Cortex of kidney (tissue), 1 donor: ENCODE measurements around the gene CAMSAP3.

Experiments
- DNase-seq: peaks from one replicate; lab custom pipeline; 2025; lab: John Stamatoyannopoulos, UW

Gene CAMSAP3

DNA sequence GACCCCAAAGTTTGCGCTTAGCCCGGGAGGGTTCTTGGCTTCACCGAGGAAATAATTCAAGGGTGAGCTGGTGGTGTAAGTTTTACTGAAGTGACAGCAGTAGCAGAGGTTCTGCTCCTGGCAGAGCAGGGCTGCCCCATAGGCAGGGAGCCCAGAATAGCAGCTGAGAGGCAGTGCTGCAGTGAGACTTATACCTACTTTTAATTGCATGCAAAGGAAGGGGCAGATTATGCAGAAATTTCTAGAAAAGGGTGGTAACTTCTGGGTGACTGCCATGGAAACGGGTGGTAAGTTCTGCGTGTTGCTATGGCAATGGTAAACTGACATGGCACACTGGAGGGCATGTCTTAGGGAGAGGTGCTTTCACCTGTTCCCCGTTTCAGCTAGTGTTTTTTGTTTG is 17.5 kb upstream of the CAMSAP3 start:
- no peak for DNase-seq

- DNase-seq = no peak
Measured at GRCh38 chr19:7579182-7579581, 16.5 kb upstream of the CAMSAP3 start.

- no peak for DNase-seq
Measured at GRCh38 chr19:7582446-7582845, 13.2 kb upstream of the CAMSAP3 start.

DNA sequence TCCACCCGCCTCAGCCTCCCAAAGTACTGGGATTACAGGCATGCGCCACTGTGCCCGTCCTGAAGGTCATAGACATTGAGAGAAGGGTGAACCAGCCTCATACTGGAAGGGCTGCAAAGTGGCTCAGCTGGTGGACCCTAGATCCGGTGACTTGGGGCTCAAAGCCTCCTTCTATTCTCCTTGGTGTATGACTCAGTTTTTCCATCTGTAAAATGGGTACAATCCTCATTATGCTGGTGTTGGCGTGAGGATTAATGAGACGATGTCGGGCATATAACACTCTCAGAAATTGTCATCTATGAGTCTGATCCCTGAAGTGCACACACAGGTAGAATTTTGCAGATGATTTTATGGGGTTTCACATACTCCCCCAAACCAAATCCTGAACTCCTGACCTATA is 5.8 kb upstream of the CAMSAP3 start:
- no peak for DNase-seq

DNA sequence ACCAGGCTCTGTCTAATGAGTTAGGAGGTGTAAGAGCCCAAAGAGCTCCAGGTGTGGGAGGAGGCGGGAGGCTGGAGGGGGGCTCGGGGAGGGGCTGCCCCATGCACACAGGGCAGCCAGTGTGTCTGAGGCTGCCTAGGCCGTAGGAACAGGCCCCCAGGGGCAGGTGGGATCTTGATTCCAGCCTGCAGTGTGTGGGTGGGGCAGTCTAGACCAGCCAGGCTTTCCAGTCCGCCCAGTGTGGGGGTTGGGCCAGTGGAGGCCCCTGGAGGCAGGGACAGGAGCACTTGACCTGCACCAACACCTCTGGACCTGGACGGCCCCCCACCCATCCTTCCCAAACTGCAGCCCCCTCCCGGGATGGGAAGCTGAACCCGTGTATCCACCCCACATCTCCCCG is 5.4 kb upstream of the CAMSAP3 start:
- DNase-seq = no peak

- no peak for DNase-seq
Measured at GRCh38 chr19:7596211-7596937, 711 bp downstream of the CAMSAP3 start.

DNA sequence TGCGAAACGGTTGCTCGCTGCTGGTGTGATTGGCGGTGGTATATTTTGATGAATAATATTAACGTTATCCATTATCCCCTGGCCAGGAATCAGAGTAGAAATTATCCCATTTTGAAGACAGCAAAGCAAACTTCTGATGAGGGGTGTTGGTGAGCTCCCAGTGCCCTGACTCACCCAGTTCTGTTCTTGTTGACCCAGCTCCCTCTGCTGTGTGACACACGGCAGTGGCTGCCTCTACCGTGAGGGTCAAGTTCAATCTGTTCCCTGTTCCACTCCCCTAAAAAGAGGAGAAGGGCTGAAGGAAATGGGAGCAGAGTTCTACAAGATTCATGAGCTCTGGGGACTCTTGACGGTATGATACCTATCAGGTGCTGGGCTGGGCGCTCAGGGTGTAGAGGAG is 2.0 kb downstream of the CAMSAP3 start:
- DNase-seq = no peak

DNA sequence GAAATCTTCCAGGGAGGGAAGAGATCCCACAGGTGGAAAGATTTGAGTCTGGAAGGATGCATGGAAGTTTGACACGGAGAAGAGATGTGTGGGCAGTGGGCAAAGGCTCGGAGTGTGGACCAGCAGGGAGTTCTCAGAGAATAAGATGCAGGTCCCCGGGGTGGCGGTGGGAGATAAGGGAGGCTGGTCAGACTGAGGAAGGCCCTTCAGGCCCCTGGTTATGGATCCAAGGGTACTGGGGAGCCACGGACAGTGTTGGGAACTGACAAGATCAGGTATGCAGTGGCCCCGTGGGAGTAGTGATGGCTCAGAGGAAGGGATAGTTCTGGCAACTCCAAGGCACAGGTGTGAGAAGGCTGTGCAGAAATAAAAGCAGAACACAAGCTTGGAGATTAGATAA is 2.5 kb downstream of the CAMSAP3 start:
- DNase-seq = no peak

GRCh38 chr19:7600721-7601120 is 5.1 kb downstream of the CAMSAP3 start:
- DNase-seq = no peak

GRCh38 chr19:7602240-7602934 is 6.7 kb downstream of the CAMSAP3 start:
- DNase-seq = no peak

DNA sequence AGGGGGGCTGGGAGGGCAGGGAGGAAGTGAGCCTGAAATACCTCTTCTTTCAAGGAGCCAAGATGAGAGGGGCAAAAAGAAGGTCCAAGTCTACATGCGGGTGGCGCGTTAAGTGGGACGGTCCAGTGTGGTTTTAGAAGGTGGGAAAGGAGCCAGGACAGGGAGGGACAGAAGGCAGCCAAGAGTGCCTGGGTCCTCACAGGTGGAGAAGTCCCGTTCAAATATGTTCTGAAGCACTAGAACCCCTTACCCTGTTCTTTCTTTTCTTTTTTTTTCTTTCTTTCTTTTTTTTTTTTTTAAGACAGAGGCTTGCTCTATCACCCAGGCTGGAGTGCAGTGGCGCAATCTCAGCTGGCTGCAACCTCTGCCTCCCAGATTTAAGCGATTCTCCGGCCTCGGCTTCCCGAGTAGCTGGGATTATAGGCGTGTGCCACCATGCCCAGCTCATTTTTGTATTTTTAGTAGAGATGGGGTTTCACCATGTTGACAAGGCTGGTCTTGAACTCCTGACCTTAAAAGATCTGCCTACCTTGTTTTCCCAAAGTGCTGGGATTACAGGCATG is 7.4 kb downstream of the CAMSAP3 start:
- no peak for DNase-seq

- DNase-seq = no peak
Measured at GRCh38 chr19:7603919-7604318, 8.3 kb downstream of the CAMSAP3 start.

GRCh38 chr19:7605490-7606222 is 10.0 kb downstream of the CAMSAP3 start:
- no peak for DNase-seq

DNA sequence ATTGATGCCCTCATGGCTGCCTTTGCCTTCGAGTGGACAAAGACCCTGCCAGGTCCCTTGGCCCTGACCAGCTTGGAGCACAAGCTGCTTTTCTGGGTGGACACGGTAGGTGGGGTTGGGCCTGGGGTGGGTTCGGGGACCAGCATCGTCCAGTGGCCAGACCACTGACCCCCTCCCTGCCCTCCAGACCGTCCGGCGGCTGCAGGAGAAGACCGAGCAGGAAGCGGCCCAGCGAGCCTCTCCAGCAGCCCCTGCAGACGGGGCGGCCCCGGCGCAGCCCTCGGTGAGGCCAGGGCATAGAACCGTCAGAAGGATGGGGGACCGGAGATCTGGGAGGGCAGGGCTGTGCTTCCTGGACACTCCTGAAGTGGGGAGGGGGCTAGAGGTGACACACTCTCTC is 10.6 kb downstream of the CAMSAP3 start:
- DNase-seq = no peak

- DNase-seq = no peak
Measured at GRCh38 chr19:7607212-7607873, 11.7 kb downstream of the CAMSAP3 start.

DNA sequence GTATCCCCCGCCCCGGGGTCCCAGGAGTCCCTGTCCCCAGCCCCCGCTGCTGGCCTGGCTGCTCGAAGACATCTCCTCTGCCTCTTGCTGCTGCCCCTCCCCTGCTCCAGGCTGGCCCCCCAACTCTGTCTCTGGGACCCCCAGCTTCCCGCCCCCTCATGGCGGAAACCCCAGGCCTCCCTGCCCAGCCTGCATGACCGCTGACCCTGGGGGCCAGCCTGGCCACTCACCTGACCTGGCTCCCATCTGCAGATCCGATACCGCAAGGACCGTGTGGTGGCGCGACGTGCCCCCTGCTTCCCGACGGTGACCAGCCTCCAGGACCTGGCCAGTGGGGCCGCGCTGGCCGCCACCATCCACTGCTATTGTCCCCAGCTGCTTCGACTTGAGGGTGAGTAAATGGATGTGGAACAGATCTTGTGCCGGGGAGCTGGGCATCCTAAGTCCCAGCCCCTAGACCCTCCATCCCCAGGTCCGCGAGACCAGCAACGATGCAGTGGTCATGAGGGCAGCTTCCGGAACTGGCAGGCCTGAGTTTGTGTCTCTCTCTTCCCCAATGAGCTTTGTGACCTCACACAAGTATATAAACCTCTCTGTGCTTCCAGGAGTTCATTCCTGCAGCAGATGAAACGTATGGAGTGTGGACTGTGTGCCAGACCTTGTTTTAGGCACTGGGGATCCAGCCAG is 12.4 kb downstream of the CAMSAP3 start:
- no peak for DNase-seq

DNA sequence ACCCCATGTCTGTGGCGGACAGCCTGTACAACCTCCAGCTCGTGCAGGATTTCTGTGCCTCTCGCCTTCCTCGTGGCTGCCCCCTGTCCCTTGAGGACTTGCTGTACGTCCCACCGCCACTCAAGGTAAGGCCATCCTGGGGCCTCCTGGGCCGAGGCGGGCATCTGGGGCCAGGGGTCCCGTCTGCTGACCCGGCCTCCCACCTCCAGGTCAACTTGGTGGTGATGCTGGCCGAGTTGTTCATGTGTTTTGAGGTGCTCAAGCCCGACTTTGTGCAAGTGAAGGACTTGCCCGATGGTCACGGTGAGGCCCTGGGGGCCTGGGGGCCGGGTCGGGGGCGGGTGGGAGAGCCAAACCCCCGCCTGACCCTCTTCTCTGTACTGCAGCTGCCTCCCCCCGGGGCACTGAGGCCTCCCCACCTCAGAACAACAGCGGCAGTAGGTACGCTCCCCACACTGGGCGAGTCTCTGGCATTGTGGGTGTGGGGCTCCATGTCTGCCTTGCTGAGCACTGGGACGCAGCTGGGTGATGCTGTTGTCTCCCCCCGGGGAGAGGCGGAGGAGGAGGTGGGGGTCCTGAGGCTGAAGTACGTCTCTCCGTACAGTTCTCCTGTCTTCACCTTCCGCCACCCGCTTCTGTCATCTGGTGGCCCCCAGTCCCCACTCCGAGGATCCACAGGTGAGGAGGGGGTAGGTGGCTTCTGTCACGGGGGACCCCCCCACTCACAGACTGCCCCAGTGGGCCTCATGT is 15.0 kb downstream of the CAMSAP3 start:
- no peak for DNase-seq

GRCh38 chr19:7611541-7612279 is 16.0 kb downstream of the CAMSAP3 start:
- no peak for DNase-seq

GRCh38 chr19:7612282-7613274 is 16.9 kb downstream of the CAMSAP3 start:
- no peak for DNase-seq
